ENCODE measurements around the gene AP4S1.
"Not testable (repeated sequence)": the region's sequence is repeated elsewhere in the genome, so short reads cannot be mapped to it uniquely, and the experiment has no call there.

Gene AP4S1

GRCh38 chr14:31025367-31026076, at the start of gene AP4S1:
Gene AP4S1 (plus strand): TSS chr14:31025649. CDS start chr14:31066197, 40,548 bp downstream.
- Histone ChIP-seq H3K9me3 (ENCODE audit: control insufficient read depth, insufficient read depth, low read length) (no peaks in the 10 kb centered on the region), H3K4me1 (ENCODE audit: insufficient read depth, low read length) (peaks cover 7% of the 10 kb centered on the region; the same call in 1 of the 2 replicates), H3K36me3 (ENCODE audit: insufficient read depth, low read length) (no peaks in the 10 kb centered on the region; the same call in 1 of the 2 replicates), H3K9ac (ENCODE audit: low read depth, low read length) (peak within 1 kb of the TSS; percentile 94)

- Histone ChIP-seq H3K36me3 (ENCODE audit: insufficient read depth, low read length) (no peaks in the 10 kb centered on the region), H3K9ac (ENCODE audit: low read depth, low read length) (no peak overlapping the region), H3K4me1 (ENCODE audit: insufficient read depth, low read length) (no peaks in the 10 kb centered on the region), H3K9me3 (ENCODE audit: control insufficient read depth, insufficient read depth, low read length) (no peaks in the 10 kb centered on the region)
Measured at GRCh38 chr14:30977752-30978151, 47.7 kb upstream of the AP4S1 start.

GRCh38 chr14:30980106-30980704, 45.2 kb upstream of the AP4S1 start:
- not testable (repeated sequence) for H3K9ac ChIP-seq (ENCODE audit: low read depth, low read length); H3K9me3 ChIP-seq (ENCODE audit: control insufficient read depth, insufficient read depth, low read length); H3K4me1 ChIP-seq (ENCODE audit: insufficient read depth, low read length); H3K36me3 ChIP-seq (ENCODE audit: insufficient read depth, low read length)

- no peak overlapping the region for H3K9ac ChIP-seq (ENCODE audit: low read depth, low read length)
- H3K4me1 ChIP-seq (ENCODE audit: insufficient read depth, low read length): no peaks in the 10 kb centered on the region
- no peaks in the 10 kb centered on the region for H3K9me3 ChIP-seq (ENCODE audit: control insufficient read depth, insufficient read depth, low read length)
- no peaks in the 10 kb centered on the region for H3K36me3 ChIP-seq (ENCODE audit: insufficient read depth, low read length)
Measured at GRCh38 chr14:30980980-30981379, 44.5 kb upstream of the AP4S1 start.

GRCh38 chr14:30982533-30982932, 42.9 kb upstream of the AP4S1 start:
- H3K9me3 ChIP-seq (ENCODE audit: control insufficient read depth, insufficient read depth, low read length): no peaks in the 10 kb centered on the region
- H3K4me1 ChIP-seq (ENCODE audit: insufficient read depth, low read length): no peaks in the 10 kb centered on the region
- H3K9ac ChIP-seq (ENCODE audit: low read depth, low read length): no peak overlapping the region

GRCh38 chr14:30983858-30984257, 41.6 kb upstream of the AP4S1 start:
- no peaks in the 10 kb centered on the region for H3K4me1 ChIP-seq (ENCODE audit: insufficient read depth, low read length)

More at GRCh38 chr14:30982533-30982932, 42.9 kb upstream of the AP4S1 start:
- H3K36me3 ChIP-seq (ENCODE audit: insufficient read depth, low read length): no peaks in the 10 kb centered on the region

GRCh38 chr14:30985796-30986195, 39.7 kb upstream of the AP4S1 start:
- H3K9ac ChIP-seq (ENCODE audit: low read depth, low read length): no peak overlapping the region
- H3K36me3 ChIP-seq (ENCODE audit: insufficient read depth, low read length): no peaks in the 10 kb centered on the region
- H3K4me1 ChIP-seq (ENCODE audit: insufficient read depth, low read length): no peaks in the 10 kb centered on the region
- H3K9me3 ChIP-seq (ENCODE audit: control insufficient read depth, insufficient read depth, low read length): no peaks in the 10 kb centered on the region

More at GRCh38 chr14:30983858-30984257, 41.6 kb upstream of the AP4S1 start:
- Histone ChIP-seq H3K36me3 (ENCODE audit: insufficient read depth, low read length) (no peaks in the 10 kb centered on the region), H3K9me3 (ENCODE audit: control insufficient read depth, insufficient read depth, low read length) (no peaks in the 10 kb centered on the region), H3K9ac (ENCODE audit: low read depth, low read length) (no peak overlapping the region)

GRCh38 chr14:30988509-30988908, 36.9 kb upstream of the AP4S1 start:
- no peaks in the 10 kb centered on the region for H3K36me3 ChIP-seq (ENCODE audit: insufficient read depth, low read length)
- H3K4me1 ChIP-seq (ENCODE audit: insufficient read depth, low read length): no peaks in the 10 kb centered on the region
- H3K9ac ChIP-seq (ENCODE audit: low read depth, low read length): no peak overlapping the region
- H3K9me3 ChIP-seq (ENCODE audit: control insufficient read depth, insufficient read depth, low read length): no peaks in the 10 kb centered on the region

- Histone ChIP-seq H3K9ac (ENCODE audit: low read depth, low read length) (no peak overlapping the region), H3K4me1 (ENCODE audit: insufficient read depth, low read length) (no peaks in the 10 kb centered on the region; the same call in none of the 2 replicates), H3K9me3 (ENCODE audit: control insufficient read depth, insufficient read depth, low read length) (no peaks in the 10 kb centered on the region), H3K36me3 (ENCODE audit: insufficient read depth, low read length) (no peaks in the 10 kb centered on the region)
Measured at GRCh38 chr14:30990770-30991169, 34.7 kb upstream of the AP4S1 start.

GRCh38 chr14:30991408-30991807, 34.0 kb upstream of the AP4S1 start:
- no peaks in the 10 kb centered on the region; the same call in none of the 2 replicates for H3K4me1 ChIP-seq (ENCODE audit: insufficient read depth, low read length)
- H3K36me3 ChIP-seq (ENCODE audit: insufficient read depth, low read length): no peaks in the 10 kb centered on the region
- H3K9me3 ChIP-seq (ENCODE audit: control insufficient read depth, insufficient read depth, low read length): no peaks in the 10 kb centered on the region
- no peak overlapping the region for H3K9ac ChIP-seq (ENCODE audit: low read depth, low read length)

- Histone ChIP-seq H3K4me1 (ENCODE audit: insufficient read depth, low read length) (peaks cover 8% of the 10 kb centered on the region), H3K36me3 (ENCODE audit: insufficient read depth, low read length) (no peaks in the 10 kb centered on the region), H3K9me3 (ENCODE audit: control insufficient read depth, insufficient read depth, low read length) (no peaks in the 10 kb centered on the region), H3K9ac (ENCODE audit: low read depth, low read length) (no peak overlapping the region)
Measured at GRCh38 chr14:30993071-30993470, 32.4 kb upstream of the AP4S1 start.

- Histone ChIP-seq H3K9ac (ENCODE audit: low read depth, low read length) (no peak overlapping the region), H3K36me3 (ENCODE audit: insufficient read depth, low read length) (no peaks in the 10 kb centered on the region), H3K9me3 (ENCODE audit: control insufficient read depth, insufficient read depth, low read length) (no peaks in the 10 kb centered on the region), H3K4me1 (ENCODE audit: insufficient read depth, low read length) (peaks cover 8% of the 10 kb centered on the region)
Measured at GRCh38 chr14:30994681-30995620, 30.5 kb upstream of the AP4S1 start.

- H3K36me3 ChIP-seq (ENCODE audit: insufficient read depth, low read length): no peaks in the 10 kb centered on the region
- peaks cover 8% of the 10 kb centered on the region for H3K4me1 ChIP-seq (ENCODE audit: insufficient read depth, low read length)
- H3K9me3 ChIP-seq (ENCODE audit: control insufficient read depth, insufficient read depth, low read length): no peaks in the 10 kb centered on the region
- no peak overlapping the region for H3K9ac ChIP-seq (ENCODE audit: low read depth, low read length)
Measured at GRCh38 chr14:30995689-30996088, 29.8 kb upstream of the AP4S1 start.

- Histone ChIP-seq H3K4me1 (ENCODE audit: insufficient read depth, low read length) (peaks cover 13% of the 10 kb centered on the region), H3K9me3 (ENCODE audit: control insufficient read depth, insufficient read depth, low read length) (no peaks in the 10 kb centered on the region), H3K36me3 (ENCODE audit: insufficient read depth, low read length) (no peaks in the 10 kb centered on the region), H3K9ac (ENCODE audit: low read depth, low read length) (no peak overlapping the region)
Measured at GRCh38 chr14:30996892-30997659, 28.4 kb upstream of the AP4S1 start.
